ENCODE measurements around the gene CSNK1A1L.
A peak's percentile ranks its signal among the peaks of the same experiment; 100 is the strongest.

Gene CSNK1A1L

DNA sequence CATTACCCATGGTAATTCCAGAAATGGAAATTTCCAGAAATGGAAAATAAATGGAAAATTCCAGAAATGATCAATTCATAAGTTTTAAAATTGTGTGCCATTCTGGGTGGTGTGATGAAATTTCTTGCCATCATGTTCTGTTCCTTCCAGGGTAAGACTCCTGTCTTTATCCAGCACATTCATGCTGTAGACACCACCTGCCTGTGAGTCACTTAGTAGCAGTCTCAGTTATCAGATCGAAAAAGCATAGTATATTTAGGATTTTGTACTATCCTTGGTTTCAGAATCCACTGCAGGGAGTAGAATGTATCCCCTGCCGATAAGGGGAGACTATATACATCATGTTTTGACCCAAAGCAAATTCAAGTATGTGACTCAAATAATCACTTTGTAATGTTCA lies 26.7 kb upstream of the CSNK1A1L start:
- TF ChIP-seq, protein P1, sequence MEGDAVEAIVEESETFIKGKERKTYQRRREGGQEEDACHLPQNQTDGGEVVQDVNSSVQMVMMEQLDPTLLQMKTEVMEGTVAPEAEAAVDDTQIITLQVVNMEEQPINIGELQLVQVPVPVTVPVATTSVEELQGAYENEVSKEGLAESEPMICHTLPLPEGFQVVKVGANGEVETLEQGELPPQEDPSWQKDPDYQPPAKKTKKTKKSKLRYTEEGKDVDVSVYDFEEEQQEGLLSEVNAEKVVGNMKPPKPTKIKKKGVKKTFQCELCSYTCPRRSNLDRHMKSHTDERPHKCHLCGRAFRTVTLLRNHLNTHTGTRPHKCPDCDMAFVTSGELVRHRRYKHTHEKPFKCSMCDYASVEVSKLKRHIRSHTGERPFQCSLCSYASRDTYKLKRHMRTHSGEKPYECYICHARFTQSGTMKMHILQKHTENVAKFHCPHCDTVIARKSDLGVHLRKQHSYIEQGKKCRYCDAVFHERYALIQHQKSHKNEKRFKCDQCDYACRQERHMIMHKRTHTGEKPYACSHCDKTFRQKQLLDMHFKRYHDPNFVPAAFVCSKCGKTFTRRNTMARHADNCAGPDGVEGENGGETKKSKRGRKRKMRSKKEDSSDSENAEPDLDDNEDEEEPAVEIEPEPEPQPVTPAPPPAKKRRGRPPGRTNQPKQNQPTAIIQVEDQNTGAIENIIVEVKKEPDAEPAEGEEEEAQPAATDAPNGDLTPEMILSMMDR (IDR thresholded peaks at IDR 0.05; ENCODE audit: low read depth, low read length): no peak
- in situ Hi-C loops (cut with HindIII; ENCODE audit: low sequenced_read_pairs): no loop called here
- DNase-seq (ENCODE audit: low read depth, low spot score): no peak
- no peak overlapping the region for H3K4me3 ChIP-seq (ENCODE audit: low read depth, low read length)

DNA sequence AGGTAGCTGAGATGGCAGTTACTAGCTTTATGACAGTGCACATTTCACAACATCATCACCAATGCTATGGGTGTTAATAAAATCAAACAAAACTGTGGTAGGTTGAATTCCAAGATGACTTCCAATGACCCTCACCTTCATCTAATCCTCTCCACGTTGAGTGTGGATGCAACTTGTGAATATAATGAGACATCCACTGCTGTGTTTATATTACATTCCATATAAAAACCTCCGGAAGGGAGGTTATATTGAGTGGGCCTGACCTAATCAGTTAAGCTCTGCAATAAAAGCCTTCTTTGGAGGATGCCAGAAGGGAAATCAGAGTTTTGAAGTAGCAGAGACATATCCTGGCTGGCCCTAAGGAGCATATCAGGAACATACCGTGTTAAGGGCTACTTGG lies 25.6 kb upstream of the CSNK1A1L start:
- no peak for DNase-seq (ENCODE audit: low read depth, low spot score)
- in situ Hi-C loops (cut with HindIII; ENCODE audit: low sequenced_read_pairs): no loop called here
- no peak overlapping the region for H3K4me3 ChIP-seq (ENCODE audit: low read depth, low read length)
- TF ChIP-seq, protein P1 (IDR thresholded peaks at IDR 0.05; ENCODE audit: low read depth, low read length): no peak

DNA sequence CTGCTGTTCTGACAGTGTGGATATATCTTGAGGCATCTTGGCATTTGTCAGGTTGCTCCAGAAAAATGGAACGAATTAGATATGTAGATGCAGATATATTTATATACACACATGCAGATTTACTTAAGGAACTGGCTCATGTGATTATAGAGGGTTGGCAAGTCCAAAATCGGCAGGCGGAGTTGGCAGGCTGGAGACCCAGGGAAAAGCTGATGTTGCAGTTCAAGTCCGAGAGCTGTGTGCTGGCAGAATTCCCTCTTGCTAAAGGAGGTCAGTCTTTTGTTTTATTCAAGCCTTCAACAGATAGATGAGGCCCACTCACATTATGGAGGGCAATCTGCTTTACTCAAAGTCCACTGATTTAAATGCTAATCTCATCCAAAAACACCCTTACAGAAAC lies 24.4 kb upstream of the CSNK1A1L start:
- TF ChIP-seq, protein P1 (IDR thresholded peaks at IDR 0.05; ENCODE audit: low read depth, low read length): no peak
- no peak for DNase-seq (ENCODE audit: low read depth, low spot score)
- in situ Hi-C loops (cut with HindIII; ENCODE audit: low sequenced_read_pairs): no loop called here
- H3K4me3 ChIP-seq (ENCODE audit: low read depth, low read length): no peak overlapping the region

DNA sequence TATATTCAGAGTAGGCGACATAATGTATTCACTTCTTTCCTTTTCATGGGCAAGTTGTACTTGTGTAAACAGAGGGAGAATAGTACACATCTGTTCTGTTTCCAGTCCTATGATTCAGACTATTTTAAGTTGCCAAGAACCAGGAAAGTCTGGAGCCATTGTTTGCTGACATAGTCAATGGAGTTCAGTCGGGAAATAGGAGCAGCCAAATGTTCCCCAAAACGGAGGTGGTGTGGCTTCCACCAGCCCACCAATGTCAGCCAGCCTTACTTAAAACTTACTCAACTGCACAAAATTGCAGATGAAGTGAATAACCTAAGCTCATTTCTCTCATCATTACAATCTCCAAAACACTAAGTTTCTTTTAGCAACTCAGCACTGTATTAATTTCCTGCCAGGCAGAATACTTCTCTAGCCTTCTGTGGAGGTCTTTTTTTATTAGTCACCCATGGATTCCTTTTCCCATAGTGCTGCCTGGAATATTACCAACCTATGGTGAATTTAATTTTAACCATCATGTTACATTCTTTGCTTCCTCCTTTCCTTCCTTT lies 22.3 kb upstream of the CSNK1A1L start:
- in situ Hi-C loops (cut with HindIII; ENCODE audit: low sequenced_read_pairs): no loop called here
- DNase-seq (ENCODE audit: low read depth, low spot score): peak; percentile 95
- TF ChIP-seq, protein P1 (IDR thresholded peaks at IDR 0.05; ENCODE audit: low read depth, low read length): no peak
- no peak overlapping the region for H3K4me3 ChIP-seq (ENCODE audit: low read depth, low read length)

DNA sequence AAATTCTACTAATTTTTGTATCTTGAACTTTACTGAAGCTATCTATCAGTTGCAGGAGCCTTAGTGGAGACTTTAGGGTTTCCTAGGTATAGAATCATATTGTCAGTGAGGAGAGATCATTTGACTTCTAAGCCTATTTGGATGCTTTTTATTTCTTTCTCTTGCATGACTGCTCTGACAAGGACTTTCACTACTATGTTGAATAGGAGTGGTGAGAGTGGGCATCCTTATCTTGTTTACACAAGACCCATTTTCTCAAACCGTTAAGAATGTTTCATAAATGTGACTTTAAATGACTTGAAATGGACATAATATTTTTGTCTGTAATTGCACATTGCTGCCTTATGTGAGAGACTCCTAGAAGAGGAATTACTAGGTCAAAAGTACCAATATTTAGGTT lies 17.9 kb upstream of the CSNK1A1L start:
- H3K4me3 ChIP-seq (ENCODE audit: low read depth, low read length): no peak overlapping the region
- TF ChIP-seq, protein P1 (IDR thresholded peaks at IDR 0.05; ENCODE audit: low read depth, low read length): no peak
- no peak for DNase-seq (ENCODE audit: low read depth, low spot score)
- in situ Hi-C loops (cut with HindIII; ENCODE audit: low sequenced_read_pairs): no loop called here

DNA sequence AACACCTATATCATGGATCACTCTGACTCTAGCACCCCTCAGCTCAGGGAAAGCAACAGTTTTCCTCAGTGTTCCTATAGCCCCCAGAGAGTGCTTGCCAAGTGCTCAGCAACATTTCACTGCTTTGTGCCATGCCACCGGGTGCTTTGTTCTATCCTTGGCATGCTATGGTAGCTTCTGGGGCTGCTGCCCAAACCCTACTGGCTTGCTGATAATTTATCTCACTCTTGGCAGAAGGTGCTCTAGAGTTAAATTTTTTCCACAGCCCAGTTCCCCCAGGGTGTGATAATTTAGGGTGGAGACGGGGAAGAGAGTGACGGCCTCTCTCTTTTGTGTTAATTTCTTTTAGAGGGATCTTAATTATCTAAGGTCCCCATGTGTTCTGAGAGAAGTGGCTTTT lies 12.6 kb upstream of the CSNK1A1L start:
- TF ChIP-seq, protein P1 (IDR thresholded peaks at IDR 0.05; ENCODE audit: low read depth, low read length): no peak
- no peak overlapping the region for H3K4me3 ChIP-seq (ENCODE audit: low read depth, low read length)
- in situ Hi-C loops (cut with HindIII; ENCODE audit: low sequenced_read_pairs): no loop called here
- DNase-seq (ENCODE audit: low read depth, low spot score): no peak

DNA sequence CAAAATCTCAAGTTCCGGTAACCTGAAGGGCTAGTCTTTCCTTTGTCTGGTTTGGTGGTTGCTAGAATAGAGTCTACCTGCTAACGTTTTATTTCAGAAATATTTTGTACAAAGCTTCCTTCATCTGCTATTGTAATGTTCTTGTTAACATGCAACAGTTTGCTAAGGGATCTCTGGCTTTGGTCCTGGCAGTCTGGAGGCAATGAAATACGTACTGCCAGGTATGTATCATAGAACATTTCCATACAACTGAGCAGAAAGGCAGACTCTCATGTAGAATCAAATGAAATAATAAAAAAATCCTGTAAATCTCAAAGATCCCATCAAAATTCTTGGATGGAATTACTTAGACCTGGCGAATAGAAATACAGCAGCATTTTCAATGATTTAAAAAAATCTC lies 8.8 kb upstream of the CSNK1A1L start:
- no peak overlapping the region for H3K4me3 ChIP-seq (ENCODE audit: low read depth, low read length)
- in situ Hi-C loops (cut with HindIII; ENCODE audit: low sequenced_read_pairs): no loop called here
- TF ChIP-seq, protein P1 (IDR thresholded peaks at IDR 0.05; ENCODE audit: low read depth, low read length): no peak
- no peak for DNase-seq (ENCODE audit: low read depth, low spot score)
